ENCODE results near the gene PAX8. TPM values are rescaled to one million over a fixed set of nuclear protein-coding genes. Genes with fewer than 3 reads are reported as not detected.

The PAX8 gene
- total RNA-seq, 1 donor from 2014 or later: 0.68 TPM

DNA sequence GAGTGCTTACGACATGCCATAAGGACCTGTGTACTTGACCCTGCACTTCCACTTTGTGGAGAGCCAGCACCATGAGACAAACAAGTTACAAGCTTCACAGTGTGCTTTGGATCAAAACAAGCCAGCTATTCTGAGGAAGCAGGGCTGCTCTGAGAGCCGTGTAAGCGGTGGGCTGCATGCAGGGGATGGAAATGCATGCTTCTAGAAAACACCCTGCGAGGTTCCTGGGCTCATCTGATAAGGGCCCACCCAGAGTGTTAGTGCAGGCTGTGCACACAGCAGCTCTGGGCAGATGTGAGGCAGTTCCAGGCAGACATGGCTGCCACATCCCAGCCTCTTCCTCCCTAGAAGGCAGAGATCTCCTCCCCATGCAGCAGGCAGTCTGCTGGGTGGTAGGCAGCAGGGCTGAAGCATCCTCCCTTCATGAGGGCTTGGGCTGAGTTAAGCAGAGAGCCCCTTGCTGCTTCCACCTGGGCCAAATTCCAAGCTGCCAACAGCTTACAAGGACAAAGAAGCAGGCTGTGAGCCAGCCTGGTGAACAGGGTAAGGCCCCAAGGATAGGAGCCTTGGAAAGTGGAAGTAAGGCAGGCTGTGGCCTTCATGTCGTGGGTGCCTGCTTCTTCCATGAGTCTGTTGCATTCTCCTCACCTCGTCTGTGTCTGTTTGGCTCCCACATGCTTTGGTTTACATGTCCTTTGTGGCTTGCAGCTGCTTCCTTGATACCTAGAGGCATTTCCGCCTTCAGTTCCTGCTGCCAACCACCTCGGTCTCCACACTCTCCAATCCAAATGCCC lies 97.3 kb downstream of the PAX8 start:
- peak; percentile 57 for DNase-seq

DNA sequence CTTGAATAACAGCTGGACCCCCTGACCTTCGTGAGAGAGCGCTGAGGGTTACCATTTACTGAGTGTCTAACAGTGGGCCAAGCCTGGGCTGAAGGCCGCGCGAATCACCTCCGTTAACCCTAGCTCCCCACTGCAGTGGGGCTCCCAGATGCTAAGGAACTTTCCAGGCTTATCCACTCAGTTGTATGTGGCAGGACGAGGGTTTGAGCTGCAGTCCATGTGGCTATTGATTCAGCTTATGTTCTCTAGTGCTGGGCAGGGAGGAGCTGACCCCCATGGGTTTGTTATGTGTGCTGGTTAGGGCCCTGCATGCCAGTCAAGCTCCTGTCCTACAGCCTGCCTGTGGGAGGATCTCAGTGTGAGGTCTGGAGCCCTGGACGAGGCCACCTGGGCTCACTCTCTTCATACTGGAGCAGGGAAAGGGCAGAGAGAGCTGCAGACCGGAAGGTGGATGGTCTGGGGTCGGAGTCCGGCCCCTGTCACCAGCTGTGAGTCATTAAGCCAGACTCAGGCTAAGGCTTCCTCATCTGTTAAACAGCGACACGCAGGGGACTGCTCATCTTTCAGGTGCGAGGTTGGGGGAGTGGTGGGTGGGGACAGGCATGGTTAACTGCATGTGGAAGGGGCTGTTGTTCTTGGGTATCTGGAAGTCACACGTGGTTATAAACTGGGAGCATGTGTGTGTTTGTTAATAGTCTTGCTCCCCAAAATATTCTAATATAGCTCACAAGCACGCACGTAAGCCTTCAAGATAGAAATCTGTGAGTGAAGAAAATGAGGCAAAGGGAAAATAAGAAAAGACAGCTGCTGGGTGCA lies 98.4 kb downstream of the PAX8 start:
- DNase-seq: no peak

DNA sequence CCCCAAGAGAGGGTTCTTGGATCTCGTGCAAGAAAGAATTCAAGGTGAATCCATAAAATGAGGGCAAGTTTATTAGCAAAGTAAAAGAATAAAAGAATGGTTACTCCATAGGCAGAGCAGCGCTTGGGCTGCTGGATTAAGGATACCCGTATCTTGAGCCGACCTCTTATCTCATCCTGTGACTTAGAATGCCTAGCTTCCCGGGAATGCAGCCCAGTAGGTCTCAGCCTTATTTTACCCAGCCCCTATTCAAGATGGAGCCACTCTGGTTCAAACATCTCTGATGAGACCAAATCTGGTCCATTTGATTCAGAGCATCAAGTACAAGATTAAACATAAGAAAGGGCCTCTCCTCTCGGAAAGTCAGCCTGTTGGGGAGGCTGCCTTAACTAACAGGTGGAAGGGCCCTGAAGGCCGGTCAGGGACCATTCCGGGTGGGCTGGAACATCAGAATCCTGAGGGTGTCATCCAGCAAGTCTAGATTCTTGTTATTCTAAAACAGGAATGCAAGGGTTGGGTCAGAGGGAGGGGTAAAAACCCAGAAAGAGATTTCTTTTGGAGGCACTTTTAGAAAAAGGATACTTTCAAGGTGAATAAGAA lies 99.2 kb downstream of the PAX8 start:
- no peak for DNase-seq

DNA sequence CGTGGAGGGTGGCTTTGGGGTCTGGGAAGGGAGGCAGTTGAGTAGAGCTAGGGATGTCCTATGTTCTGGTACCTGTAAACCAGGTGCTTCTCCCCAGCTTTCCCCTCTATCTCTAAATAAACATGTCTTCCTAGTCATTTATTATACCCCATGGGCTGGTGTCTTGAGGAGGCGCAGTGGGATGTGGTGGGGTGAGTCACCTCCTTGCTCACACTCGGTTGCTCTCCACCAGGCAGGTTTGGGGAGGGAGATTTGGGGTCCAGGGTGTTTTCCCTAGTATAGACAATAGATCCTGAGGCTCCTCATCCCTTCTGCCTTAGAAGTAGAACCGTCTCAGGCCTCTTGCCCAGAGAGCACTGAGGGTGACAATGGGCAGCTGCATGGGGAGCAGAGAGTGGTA lies 99.8 kb downstream of the PAX8 start:
- no peak for DNase-seq

DNA sequence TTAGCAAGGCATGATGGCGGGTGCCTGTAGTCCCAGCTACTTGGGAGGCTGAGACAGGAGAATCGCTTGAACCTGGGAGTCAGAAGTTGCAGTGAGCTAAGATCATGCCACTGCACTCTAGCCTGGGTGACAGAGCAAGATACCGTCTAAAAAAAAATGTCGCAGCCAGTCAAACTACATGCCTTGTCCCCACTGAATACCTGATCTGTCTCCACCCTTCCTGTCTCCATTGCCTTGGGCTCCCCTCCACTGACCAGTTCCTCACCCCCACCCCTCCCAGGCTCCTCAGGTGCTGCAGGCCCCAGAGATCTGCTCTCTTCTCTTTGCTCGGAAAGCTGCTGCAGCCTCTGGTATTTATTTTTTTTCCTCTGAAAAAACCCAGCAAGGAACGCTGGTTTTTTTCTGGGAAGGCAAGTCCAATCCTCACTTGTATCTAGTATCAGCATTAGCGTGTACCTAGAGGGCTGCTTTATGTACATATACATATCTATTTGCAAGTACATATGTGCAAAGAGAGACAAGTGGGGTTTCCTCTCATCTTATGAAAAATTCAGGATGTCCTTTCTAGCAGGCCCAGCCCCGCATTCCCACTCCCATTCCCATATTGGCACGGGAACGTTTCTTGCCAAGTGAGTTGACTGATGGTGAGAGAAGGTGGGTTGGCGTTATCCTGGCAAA lies 100.5 kb downstream of the PAX8 start:
- no peak for DNase-seq

DNA sequence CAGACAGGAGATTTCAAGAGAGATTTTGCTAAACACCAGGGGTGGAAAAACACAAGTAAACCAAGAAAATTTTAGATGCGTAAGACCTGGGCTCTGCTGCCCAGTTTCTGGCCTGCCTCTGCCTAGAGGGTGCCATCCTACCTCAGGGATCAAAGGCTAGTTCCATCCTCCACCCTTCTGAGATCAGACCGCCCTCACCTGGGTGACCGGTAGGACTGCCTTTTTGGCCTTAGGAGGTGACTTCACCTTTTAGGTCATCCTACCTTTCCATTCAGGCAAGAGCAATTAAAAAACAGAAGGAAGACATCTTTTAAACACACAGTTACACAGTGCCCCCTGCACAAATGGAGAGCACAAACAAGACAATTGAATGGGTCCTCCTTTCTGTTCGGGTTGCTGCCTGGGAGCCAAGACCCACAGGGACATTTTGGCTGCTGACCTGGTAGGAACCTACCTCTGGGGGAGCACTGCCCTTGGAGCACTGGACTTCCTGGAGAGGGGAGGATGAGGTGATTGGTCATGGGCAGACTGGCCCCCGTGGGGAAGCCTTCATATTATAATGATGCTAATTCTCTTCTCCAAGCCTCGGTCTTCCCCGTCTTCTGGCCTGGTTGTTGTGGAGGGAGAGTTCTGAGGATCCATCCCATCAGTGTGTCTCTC lies 101.9 kb downstream of the PAX8 start:
- no peak for DNase-seq

DNA sequence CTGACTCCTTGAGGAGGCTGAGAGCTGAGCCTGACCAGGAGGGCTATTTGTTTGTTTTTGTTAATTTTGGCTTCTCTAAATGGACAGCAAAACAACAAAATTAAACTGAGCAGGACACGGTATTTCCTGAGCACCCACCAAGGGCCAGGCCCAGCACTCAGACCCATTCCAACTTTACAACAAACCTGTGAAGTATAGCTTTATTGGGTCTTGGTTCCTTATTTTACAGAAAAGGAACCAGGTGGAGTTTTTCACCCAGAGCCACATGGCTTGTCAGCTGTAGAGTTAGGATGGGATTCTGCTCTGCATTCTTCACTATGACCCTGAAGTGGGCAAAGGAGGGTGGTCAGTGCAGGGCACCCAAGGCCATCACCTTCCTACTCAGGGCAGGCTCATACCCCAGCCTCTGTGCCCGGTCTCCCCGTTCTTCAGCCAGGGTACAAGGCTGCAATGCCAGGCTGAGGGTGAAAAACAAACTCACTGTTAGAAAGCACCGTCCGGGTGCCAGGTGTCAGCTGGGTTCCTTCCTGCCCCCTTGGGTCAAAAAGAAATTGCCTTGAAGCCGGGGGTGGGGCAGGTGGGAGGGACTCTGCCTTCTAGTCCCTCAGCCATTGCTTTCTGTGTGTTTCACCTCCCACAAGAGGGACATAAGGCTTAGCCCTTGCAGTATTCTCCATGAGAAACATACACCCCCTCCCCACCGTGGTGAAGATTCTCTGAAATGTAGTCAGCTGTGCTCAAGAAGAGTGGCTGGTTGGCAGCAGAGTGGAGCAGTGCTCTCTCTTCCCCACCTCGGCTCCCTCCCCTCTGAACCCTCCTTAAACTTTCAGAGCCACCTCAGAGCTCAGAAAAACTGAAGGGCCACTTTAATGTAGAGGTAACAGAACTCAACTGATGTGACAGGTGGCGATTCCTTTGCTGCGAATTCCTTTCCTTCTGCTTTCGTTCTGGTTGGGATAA lies 102.7 kb downstream of the PAX8 start:
- DNase-seq: no peak

DNA sequence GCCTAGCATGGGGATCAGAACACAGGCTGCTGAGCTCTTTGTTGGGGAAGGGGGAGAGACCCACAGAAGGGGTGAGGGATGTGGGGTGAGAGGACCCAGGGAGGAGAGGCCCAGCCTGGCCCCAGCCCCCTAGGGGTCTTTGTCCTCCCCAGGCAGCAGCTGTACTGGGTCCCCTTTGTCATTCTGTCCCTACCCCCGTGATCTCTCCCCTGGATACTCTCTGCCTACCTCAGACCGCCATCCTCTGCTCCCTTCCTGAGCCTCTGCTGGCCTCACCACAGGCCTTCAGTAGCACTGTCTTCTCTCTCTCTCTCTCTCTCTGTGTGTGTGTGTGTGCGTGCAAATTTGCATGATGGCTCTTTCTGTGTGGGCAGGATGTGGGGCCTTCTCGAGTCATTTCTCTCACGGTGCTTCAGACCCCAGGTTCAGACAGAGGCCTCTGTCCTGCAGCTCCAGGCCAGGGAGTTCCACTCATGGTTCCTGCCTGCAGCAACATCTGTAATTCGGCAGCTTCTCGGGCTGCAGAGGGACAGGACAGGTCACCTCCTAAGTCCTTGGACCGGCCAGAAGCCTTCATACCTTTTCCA lies 103.6 kb downstream of the PAX8 start:
- no peak for DNase-seq

DNA sequence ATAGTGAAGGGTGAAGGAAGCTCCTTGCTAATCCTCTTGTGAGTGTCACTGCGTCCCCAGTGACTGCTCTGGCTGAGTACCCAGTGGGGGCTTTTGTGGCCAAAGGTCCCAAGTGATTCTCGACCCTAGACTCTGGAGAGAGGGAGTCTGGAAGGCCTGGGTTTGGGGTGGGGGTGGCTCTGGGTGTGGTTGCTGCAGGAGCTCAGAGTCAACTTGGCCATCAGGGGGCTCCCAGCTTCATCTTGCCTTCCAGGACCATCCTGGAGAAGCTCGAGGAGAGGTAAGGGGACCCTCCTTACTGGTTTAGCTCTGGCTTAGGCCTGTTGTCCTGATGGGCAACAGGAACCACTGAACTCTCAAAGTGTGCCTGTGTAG lies 104.4 kb downstream of the PAX8 start:
- no peak for DNase-seq

DNA sequence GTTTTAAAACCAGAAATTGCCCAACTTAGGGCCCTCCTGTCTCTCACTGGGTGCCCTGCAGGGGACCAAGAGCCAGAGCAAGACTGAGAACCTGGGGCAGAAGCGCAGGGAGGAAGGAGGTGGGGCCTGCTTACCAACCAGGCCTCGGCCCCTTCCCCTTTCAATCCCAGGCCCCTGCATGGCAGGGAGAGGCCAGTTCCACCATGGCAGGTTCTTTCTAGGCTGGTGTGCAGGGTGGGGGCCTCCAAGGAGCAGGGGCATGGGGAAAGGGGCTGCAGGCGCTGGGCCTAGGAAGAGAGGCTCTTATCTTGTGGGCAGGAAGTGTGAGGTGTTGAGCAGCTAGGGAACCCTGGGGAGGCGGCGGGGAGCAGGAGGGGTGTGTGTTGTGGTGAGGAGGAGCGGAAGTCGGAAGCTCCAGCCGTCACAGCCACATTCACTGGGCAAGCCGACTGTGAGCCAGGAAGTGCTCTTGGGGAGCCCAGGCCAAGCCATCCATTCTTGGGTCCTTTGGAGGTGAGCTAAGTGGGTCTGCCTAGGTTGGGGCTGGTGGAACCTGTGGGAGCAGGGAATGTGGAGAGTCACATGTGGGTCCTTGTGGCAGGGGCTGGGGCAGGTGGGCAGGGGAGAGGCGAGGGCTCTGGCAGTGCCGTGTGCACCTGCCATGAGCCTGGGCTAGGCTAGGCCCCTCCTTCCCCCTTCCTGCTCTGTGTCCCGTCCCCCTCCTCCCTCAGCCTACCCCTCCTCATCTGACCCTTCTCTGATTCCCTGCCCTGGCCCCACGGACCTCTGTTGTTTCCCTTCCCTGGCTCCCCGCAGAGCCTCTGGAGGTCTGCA lies 105.0 kb downstream of the PAX8 start, which contains the start of gene PSD4:
TSS of gene PSD4 (plus strand) at position 430 of the 834 bp plus-strand sequence. CDS start 8,486 bp downstream, outside the sequence.
- no peak for DNase-seq

DNA sequence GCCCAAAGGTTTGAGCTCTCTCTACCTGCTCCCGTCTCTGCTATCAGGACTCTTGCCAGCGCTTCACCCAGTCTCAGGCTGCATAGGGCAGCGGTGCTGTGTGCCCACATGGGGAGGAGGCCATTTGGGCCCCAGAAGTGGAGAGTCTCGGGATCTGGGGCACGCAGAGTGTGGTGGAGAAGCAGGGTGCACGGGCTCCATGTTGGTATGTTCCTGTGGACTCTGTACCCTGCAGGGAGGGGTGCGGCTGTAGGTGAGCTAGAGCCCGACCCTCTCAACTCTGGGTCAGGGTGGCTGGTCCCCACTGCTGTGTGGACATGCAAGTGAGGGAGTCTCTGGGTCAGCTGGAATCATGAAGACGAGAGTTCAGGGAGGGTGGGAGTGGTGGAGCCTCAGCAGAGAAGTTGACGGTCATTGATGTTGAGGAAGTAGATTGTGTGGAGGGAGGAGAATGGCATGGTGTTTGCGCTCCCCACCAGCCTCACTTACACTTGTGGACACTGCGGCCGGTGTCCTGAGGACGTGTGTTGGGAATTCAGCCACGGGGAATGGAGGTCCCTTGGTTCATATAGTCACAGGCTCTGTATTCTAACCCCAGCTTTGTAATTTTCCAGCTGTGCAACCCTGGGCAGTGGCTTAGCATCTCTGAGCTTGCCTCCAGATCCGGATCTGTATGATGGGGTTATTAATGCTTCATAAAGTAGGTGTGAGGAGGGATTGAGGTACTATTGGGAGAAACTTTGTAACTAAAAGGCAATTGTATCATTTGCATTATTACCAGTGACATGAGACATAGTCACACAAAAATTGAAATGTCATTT lies 105.8 kb downstream of the PAX8 start:
- no peak for DNase-seq

DNA sequence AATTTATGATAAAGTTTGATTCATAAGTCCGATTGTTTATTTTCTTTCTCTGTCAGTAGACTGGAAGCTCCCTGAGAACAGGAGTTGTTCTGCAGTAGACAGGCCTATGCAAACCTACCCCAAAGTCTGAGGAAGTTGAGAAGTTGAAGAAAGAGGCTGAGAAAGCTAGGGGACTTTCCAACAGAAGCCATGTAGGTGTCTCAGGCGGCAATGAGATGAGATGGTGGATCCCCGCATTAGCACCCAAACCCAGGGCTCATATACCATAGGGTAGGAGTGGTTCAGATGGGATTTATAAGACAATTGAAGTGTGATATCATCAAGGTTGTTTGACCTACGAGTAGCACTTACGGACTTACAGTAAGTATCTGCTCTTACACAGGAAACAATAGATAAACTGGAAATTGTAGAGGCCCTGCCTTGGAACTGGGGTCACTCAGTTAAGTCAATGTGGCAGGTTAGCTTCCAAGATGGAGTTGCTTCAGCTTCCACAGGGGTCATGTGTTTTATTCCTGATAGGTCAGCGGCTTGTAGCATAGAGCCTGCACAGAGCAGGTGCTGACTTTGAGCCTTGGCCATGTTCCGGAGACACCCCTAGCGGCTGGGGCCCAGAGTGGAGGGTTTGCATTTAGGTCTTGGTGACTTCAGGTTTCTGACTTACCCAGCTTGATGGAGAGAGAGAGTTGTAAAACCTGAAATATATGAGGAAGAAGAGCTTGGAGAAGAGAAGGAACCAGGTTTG lies 107.2 kb downstream of the PAX8 start:
- DNase-seq: no peak

DNA sequence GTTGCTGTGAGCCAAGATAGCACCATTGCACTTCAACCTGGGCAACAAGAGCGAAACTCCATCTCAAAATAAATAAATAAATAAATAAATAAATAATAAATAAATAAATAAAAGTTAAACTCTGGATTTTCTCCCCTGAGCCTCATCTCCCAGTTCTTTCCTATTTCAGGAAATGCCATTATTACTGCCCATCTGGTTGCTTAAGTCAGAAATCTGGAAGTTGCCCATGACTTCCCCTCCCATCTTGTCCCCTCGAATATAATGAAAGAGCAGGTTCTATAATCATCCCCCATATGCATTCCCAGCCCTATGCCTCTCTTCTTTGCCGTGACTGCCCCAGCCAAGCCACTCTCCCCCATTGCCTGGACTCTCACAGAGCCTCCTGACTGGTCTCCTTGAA lies 109.1 kb downstream of the PAX8 start:
- DNase-seq: no peak

DNA sequence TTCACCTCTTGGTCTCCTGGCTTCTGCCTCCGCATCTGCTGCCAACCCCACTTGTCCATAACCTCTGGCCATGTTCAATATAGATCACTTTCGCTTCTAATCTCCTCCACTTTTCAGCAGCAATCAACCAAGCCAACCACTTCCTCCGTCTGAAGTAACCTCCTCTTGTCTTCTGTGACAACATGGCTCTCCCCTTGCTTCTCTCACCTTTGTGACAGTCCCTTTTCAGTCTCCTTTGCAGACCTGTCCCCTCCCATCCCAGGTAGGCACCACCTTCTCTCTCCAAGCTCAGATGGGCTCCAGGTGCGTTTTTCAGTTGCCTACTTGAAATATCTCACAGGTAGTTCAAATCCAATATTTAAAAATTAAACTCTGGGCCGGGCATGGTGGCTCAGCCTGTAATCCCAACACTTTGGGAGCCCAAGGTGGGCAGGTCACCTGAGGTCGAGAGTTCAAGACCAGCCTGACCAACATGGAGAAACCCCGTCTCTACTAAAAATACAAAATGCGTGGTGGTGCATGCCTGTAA lies 109.7 kb downstream of the PAX8 start:
- DNase-seq: no peak

DNA sequence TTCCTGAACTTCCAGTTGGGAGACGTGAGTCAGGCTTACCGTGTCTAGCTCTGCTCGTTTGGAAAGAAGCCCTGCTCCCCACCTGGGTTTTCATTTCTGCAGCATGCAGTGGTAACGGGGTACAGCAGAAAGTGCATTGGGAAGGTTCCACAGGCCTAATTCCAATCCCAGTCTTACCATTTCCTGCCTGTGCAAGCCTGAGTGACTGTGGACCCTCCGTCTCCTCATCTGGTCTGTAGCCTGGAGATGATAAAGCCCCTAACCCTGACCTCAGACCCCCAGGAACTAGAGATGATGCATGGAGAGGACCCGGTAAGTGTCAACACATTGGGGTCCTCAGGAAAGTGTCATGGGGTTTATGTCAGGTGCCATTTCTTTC lies 110.8 kb downstream of the PAX8 start:
- DNase-seq: no peak

DNA sequence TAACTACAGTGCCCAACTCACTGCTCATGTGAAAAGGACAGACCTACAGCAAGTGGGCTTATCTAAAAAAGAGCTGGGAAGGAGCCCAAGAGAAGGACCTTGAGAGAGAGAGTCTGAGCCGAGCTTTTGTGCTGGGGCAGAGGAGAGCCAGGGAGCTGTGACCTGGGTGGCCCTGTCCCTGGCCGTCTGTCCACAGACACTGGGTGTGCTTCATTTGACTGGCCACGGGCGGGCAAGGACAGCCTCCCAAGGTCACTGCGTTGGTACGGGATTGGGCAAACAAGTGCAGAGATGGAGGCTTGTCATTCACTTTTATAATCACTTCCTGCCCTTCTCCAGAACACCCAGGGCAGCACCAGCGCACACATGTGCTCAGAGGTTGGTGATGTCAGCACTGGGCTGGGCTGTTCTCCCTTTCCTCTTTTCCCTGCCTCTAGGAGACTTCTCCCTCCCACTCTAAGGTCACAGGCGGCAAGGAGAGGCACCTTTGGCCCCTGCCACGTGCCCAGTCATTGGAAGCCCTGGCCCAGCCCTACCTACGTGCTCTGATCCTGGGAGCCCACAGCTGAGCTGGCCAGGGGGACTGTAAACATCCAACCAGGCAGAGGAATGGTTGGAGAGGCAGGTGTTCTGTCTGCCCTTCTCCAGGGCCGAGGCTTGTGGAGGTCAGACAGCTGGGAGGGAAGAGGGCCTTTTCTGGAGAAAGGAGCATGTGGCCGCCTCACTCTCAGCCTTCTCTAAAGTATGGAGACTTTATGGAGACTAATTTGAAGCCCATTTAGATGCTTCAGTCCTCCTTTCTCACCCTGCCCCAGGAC lies 111.4 kb downstream of the PAX8 start:
- DNase-seq: no peak

DNA sequence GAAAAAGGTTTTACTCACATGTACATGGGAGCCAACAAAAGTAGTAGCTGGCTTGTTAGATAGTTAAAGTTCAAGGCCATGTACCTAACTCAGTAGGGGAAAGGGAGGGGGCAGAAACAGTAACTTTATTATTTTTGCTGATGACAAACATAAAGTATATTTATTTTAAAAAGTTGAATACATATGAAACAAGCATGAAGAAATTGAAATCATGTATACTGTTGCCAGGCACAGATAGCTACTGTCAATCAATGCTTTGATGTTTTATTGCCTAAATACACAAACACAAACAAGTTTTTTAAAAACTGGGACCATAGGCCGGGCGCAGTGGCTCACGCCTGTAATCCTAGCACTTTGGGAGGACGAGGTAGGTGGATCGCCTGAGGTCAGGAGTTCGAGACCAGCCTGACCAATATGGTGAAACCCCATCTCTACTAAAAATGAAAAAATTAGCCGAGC lies 112.5 kb downstream of the PAX8 start:
- no peak for DNase-seq

Measured in dermis blood vessel endothelial cell (primary cell).